Measurements from ENCODE around the gene SDK2.

- TF ChIP-seq POLR2A (IDR thresholded peaks at IDR 0.05) (no peak), CTCF (IDR thresholded peaks at IDR 0.05) (no peak)
Measured at GRCh38 chr17:73684183-73684582, 39.9 kb upstream of the SDK2 start.

Measured in thyroid gland (tissue), 4 donors.